ENCODE results near the gene DNAJC7. TPM values are rescaled to one million over a fixed set of nuclear protein-coding genes. Genes with fewer than 3 reads are reported as not detected.

The DNAJC7 gene
- total RNA-seq, 2 donors from 2014 or later, result 57.8 to 60.4 TPM

GRCh38 chr17:41962111-41962510, 55.1 kb downstream of the DNAJC7 start:
- DNase-seq (ENCODE audit: low spot score), result no peak
- Histone ChIP-seq H3K9me3 (no peaks in the 10 kb centered on the region), H3K36me3 (no peaks in the 10 kb centered on the region), H3K27me3 (replicated peaks; ENCODE audit: insufficient read depth) (no peaks in the 10 kb centered on the region), H3K4me1 (replicated peaks) (no peaks in the 10 kb centered on the region), H3K4me3 (no peak overlapping the region), H3K27ac (no peak overlapping the region)
- TF ChIP-seq POLR2A (IDR thresholded peaks at IDR 0.05) (no peak), POLR2AphosphoS5 (IDR thresholded peaks at IDR 0.05) (no peak), CTCF (IDR thresholded peaks at IDR 0.05) (no peak)
- WGBS, result 81% methylated on average over 5 of the region's 5 CpGs
- intact Hi-C loops (cut with DNase I), result no loop called here

- Histone ChIP-seq H3K4me3 (no peak overlapping the region), H3K9me3 (no peaks in the 10 kb centered on the region), H3K4me1 (replicated peaks) (no peaks in the 10 kb centered on the region), H3K36me3 (no peaks in the 10 kb centered on the region), H3K27me3 (replicated peaks; ENCODE audit: insufficient read depth) (no peaks in the 10 kb centered on the region), H3K27ac (no peak overlapping the region)
- WGBS, result 63% methylated on average over 17 of the region's 17 CpGs
- intact Hi-C loops (cut with DNase I), result no loop called here
- TF ChIP-seq CTCF (IDR thresholded peaks at IDR 0.05), result peak in 2 of 4 experiments; percentile 23 to 24
- no peak for TF ChIP-seq POLR2A (IDR thresholded peaks at IDR 0.05)
- no peak for TF ChIP-seq POLR2AphosphoS5 (IDR thresholded peaks at IDR 0.05)
- DNase-seq (ENCODE audit: low spot score), result no peak
Measured at GRCh38 chr17:41959336-41960095, 57.7 kb downstream of the DNAJC7 start.

GRCh38 chr17:41959030-41959335, 58.3 kb downstream of the DNAJC7 start:
- intact Hi-C loops (cut with DNase I), result no loop called here
- DNase-seq (ENCODE audit: low spot score), result no peak
- H3K9me3 ChIP-seq, result no peaks in the 10 kb centered on the region
- TF ChIP-seq POLR2AphosphoS5 (IDR thresholded peaks at IDR 0.05), result no peak
- TF ChIP-seq POLR2A (IDR thresholded peaks at IDR 0.05), result no peak
- TF ChIP-seq CTCF (IDR thresholded peaks at IDR 0.05), result no peak
- WGBS, result 83% methylated on average over 2 of the region's 2 CpGs
- H3K4me3 ChIP-seq, result no peak overlapping the region
- H3K27me3 ChIP-seq (replicated peaks; ENCODE audit: insufficient read depth), result no peaks in the 10 kb centered on the region
- H3K27ac ChIP-seq, result no peak overlapping the region
- H3K36me3 ChIP-seq, result no peaks in the 10 kb centered on the region
- no peaks in the 10 kb centered on the region for H3K4me1 ChIP-seq (replicated peaks)

- Histone ChIP-seq H3K36me3 (no peaks in the 10 kb centered on the region), H3K27me3 (replicated peaks; ENCODE audit: insufficient read depth) (no peaks in the 10 kb centered on the region), H3K4me3 (no peak overlapping the region), H3K4me1 (replicated peaks) (no peaks in the 10 kb centered on the region), H3K9me3 (no peaks in the 10 kb centered on the region), H3K27ac (no peak overlapping the region)
- intact Hi-C loops (cut with DNase I), result no loop called here
- 87% methylated on average over 6 of the region's 6 CpGs for WGBS
- TF ChIP-seq POLR2A (IDR thresholded peaks at IDR 0.05) (no peak), CTCF (IDR thresholded peaks at IDR 0.05) (no peak), POLR2AphosphoS5 (IDR thresholded peaks at IDR 0.05) (no peak)
- no peak for DNase-seq (ENCODE audit: low spot score)
Measured at GRCh38 chr17:41957869-41958439, 59.3 kb downstream of the DNAJC7 start.
